Keratinocyte (primary cell): ENCODE results near the gene OR52W1.

Experiments used
- EZH2 ChIP-seq: IDR thresholded peaks from one replicate; pipeline ENCODE4 v1.6.1; 2012; ENCODE audit warnings: inconsistent platforms, mild to moderate bottlenecking, low read length, moderate library complexity
- TF ChIP-seq, protein P1 (sequence below), 3 experiments: IDR thresholded peaks in 1 of 3; conservative IDR thresholded peaks in 1 of 3; optimal IDR thresholded peaks in 1 of 3; 2 replicates in 2 of 3; 3 replicates in 1 of 3; pipeline versions ENCODE3 to v1.5.1; 2011; ENCODE audit warnings: low read length in 3 of 3, mild to moderate bottlenecking in 3 of 3, moderate library complexity in 2 of 3, control low read depth in 1 of 3, inconsistent platforms in 1 of 3; ENCODE audit not compliant: insufficient read depth in 2 of 3; ENCODE audit errors: extremely low read depth in 1 of 3

DNA sequence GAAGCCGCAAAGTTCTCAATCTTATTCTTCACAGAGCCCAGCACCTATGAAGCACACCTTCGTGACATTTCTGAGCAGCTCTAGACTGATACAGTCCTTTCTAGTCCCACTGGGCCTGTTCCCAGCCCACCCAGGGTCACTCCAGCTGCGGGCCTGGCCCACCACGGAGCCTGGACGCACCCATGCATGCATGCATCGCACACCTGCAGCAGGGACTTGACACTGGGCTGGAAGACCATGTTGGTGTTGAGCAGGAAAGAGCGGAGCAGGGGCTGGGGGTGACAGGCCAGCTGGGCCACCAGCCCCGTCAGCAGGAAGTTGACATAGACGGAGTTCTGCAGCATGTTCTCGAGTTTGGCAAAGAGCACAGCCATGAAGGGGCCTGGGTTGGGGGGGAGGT lies 15.5 kb downstream of the OR52W1 start:
- TF ChIP-seq, protein P1, sequence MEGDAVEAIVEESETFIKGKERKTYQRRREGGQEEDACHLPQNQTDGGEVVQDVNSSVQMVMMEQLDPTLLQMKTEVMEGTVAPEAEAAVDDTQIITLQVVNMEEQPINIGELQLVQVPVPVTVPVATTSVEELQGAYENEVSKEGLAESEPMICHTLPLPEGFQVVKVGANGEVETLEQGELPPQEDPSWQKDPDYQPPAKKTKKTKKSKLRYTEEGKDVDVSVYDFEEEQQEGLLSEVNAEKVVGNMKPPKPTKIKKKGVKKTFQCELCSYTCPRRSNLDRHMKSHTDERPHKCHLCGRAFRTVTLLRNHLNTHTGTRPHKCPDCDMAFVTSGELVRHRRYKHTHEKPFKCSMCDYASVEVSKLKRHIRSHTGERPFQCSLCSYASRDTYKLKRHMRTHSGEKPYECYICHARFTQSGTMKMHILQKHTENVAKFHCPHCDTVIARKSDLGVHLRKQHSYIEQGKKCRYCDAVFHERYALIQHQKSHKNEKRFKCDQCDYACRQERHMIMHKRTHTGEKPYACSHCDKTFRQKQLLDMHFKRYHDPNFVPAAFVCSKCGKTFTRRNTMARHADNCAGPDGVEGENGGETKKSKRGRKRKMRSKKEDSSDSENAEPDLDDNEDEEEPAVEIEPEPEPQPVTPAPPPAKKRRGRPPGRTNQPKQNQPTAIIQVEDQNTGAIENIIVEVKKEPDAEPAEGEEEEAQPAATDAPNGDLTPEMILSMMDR (optimal IDR thresholded peaks at IDR 0.05 in 1 of 3, IDR thresholded peaks at IDR 0.05 in 1 of 3, conservative IDR thresholded peaks at IDR 0.05 in 1 of 3; ENCODE audit: extremely low read depth in 1 of 3, insufficient read depth in 2 of 3, low read length in 3 of 3), result no peak
- no peak for TF ChIP-seq EZH2
